Activated CD4-positive, alpha-beta T cell treated with anti-CD3 and anti-CD28 coated beads, Interleukin-2, amount 10 ng/mL, durations not matched to agents 24 days and 14 days (primary cell): ENCODE data around the gene SPINT1. TPM values are rescaled to one million over a fixed set of nuclear protein-coding genes. Genes with fewer than 3 reads are reported as not detected.

Experiments used
- DNase-seq: peaks from one replicate; pipeline ENCODE4 v3.0.0; 2022
- H3K27ac Mint-ChIP-seq: one replicate; pipeline ENCODE4 v1.8.0; 2022; ENCODE audit warnings: mild to moderate bottlenecking, mixed read lengths
- H3K27me3 Mint-ChIP-seq: one replicate; pipeline ENCODE4 v1.8.0; 2022; ENCODE audit warnings: mixed read lengths
- H3K36me3 Mint-ChIP-seq: one replicate; pipeline ENCODE4 v1.8.0; 2022; ENCODE audit warnings: low read depth, mild to moderate bottlenecking, mixed read lengths
- H3K4me1 Mint-ChIP-seq: one replicate; pipeline ENCODE4 v1.8.0; 2021; ENCODE audit warnings: mixed read lengths
- H3K4me3 Mint-ChIP-seq: one replicate; pipeline ENCODE4 v1.8.0; 2022; ENCODE audit warnings: mild to moderate bottlenecking, moderate library complexity, mixed read lengths
- H3K9me3 Mint-ChIP-seq: one replicate; pipeline ENCODE4 v1.8.0; 2021; ENCODE audit warnings: mixed read lengths
- intact Hi-C: fragments of 100-400 bp; cut with micrococcal nuclease; formaldehyde crosslinking; loops from one replicate; pipeline ENCODE4 v1.15.1; 2023
- total RNA-seq: library from RNA; stranded (reverse); gene quantifications from 2 replicates; pipeline ENCODE4 v1.2.3, GENCODE V29; 2022

SPINT1 gene
- total RNA-seq, 1 donor from 2014 or later = 12.9 TPM

GRCh38 chr15:40878785-40879184 is 34.9 kb downstream of the SPINT1 start:
- Mint-ChIP-seq H3K4me1 (peaks cover 10% of the 10 kb centered on the region), H3K27ac (peak overlapping the region; percentile 68), H3K36me3 (no peaks in the 10 kb centered on the region), H3K9me3 (no peaks in the 10 kb centered on the region), H3K4me3 (no peak overlapping the region), H3K27me3 (peaks cover 4% of the 10 kb centered on the region)
- DNase-seq = peak; percentile 81
- intact Hi-C loops = loop anchor here (2.0 kb wide), 1 partner anchor 14 kb away; no protein-coding TSS in a partner anchor

GRCh38 chr15:40879609-40880008 is 35.8 kb downstream of the SPINT1 start:
- no peak overlapping the region for H3K27ac Mint-ChIP-seq

GRCh38 chr15:40881351-40881750 is 37.5 kb downstream of the SPINT1 start:
- H3K4me3 Mint-ChIP-seq = no peak overlapping the region
- intact Hi-C loops = no loop called here
- H3K27ac Mint-ChIP-seq = no peak overlapping the region
- no peak for DNase-seq
- H3K4me1 Mint-ChIP-seq = peaks cover 21% of the 10 kb centered on the region
- H3K27me3 Mint-ChIP-seq = no peaks in the 10 kb centered on the region
- H3K9me3 Mint-ChIP-seq = no peaks in the 10 kb centered on the region
- H3K36me3 Mint-ChIP-seq = no peaks in the 10 kb centered on the region

More at GRCh38 chr15:40879609-40880008, 35.8 kb downstream of the SPINT1 start:
- DNase-seq = no peak
- Mint-ChIP-seq H3K36me3 (no peaks in the 10 kb centered on the region), H3K4me3 (no peak overlapping the region), H3K27me3 (peaks cover under 1% of the 10 kb centered on the region), H3K9me3 (no peaks in the 10 kb centered on the region), H3K4me1 (peaks cover 13% of the 10 kb centered on the region)
- intact Hi-C loops = loop anchor here (2.0 kb wide), 1 partner anchor 13 kb away; no protein-coding TSS in a partner anchor

- no peak overlapping the region for H3K27ac Mint-ChIP-seq
- no peaks in the 10 kb centered on the region for H3K36me3 Mint-ChIP-seq
- H3K4me3 Mint-ChIP-seq = no peak overlapping the region
- no peak for DNase-seq
- intact Hi-C loops = no loop called here
- peaks cover 3% of the 10 kb centered on the region for H3K27me3 Mint-ChIP-seq
- peaks cover 19% of the 10 kb centered on the region for H3K4me1 Mint-ChIP-seq
- H3K9me3 Mint-ChIP-seq = no peaks in the 10 kb centered on the region
Observed at GRCh38 chr15:40886586-40886985, 42.7 kb downstream of the SPINT1 start.

- Mint-ChIP-seq H3K4me1 (peaks cover 32% of the 10 kb centered on the region), H3K36me3 (no peaks in the 10 kb centered on the region), H3K27me3 (peaks cover 3% of the 10 kb centered on the region), H3K9me3 (no peaks in the 10 kb centered on the region), H3K4me3 (no peak overlapping the region), H3K27ac (no peak overlapping the region)
- DNase-seq = no peak
- intact Hi-C loops = no loop called here
Observed at GRCh38 chr15:40889112-40889511, 45.3 kb downstream of the SPINT1 start.

GRCh38 chr15:40891138-40891537 is 47.3 kb downstream of the SPINT1 start:
- Mint-ChIP-seq H3K27me3 (peaks cover 3% of the 10 kb centered on the region), H3K27ac (no peak overlapping the region), H3K4me3 (no peak overlapping the region), H3K36me3 (peaks cover 6% of the 10 kb centered on the region), H3K4me1 (peaks cover 36% of the 10 kb centered on the region), H3K9me3 (no peaks in the 10 kb centered on the region)
- intact Hi-C loops = loop anchor here (5.0 kb wide), 3 partner anchors 129 to 324 kb away; partner anchors contain the start of genes CCDC32, GCHFR, RAD51 and RPUSD2
- DNase-seq = no peak

- H3K27me3 Mint-ChIP-seq = peaks cover 3% of the 10 kb centered on the region
- H3K4me3 Mint-ChIP-seq = no peak overlapping the region
- intact Hi-C loops = loop anchor here (1.0 to 5.0 kb wide), 5 partner anchors 13 to 325 kb away; partner anchors contain the start of genes CCDC32, GCHFR, RAD51 and RPUSD2
- H3K27ac Mint-ChIP-seq = no peak overlapping the region
- peaks cover 7% of the 10 kb centered on the region for H3K36me3 Mint-ChIP-seq
- DNase-seq = peak; percentile 81
- H3K4me1 Mint-ChIP-seq = peaks cover 32% of the 10 kb centered on the region
- H3K9me3 Mint-ChIP-seq = no peaks in the 10 kb centered on the region
Observed at GRCh38 chr15:40891810-40892446, 48.1 kb downstream of the SPINT1 start.

- no peak overlapping the region for H3K27ac Mint-ChIP-seq
- no peak overlapping the region for H3K4me3 Mint-ChIP-seq
- H3K27me3 Mint-ChIP-seq = peaks cover 3% of the 10 kb centered on the region
- intact Hi-C loops = loop anchor here (1.0 to 5.0 kb wide), 5 partner anchors 14 to 325 kb away; partner anchors contain the start of genes CCDC32, GCHFR, RAD51 and RPUSD2
- no peak for DNase-seq
- no peaks in the 10 kb centered on the region for H3K9me3 Mint-ChIP-seq
- H3K4me1 Mint-ChIP-seq = peaks cover 32% of the 10 kb centered on the region
- H3K36me3 Mint-ChIP-seq = peaks cover 8% of the 10 kb centered on the region
Observed at GRCh38 chr15:40892447-40893012, 48.7 kb downstream of the SPINT1 start.

GRCh38 chr15:40893019-40893670 is 49.3 kb downstream of the SPINT1 start:
- peak; percentile 65 for DNase-seq
- no peaks in the 10 kb centered on the region for H3K9me3 Mint-ChIP-seq
- peak overlapping the region; percentile 95 for H3K27ac Mint-ChIP-seq
- peaks cover 10% of the 10 kb centered on the region for H3K36me3 Mint-ChIP-seq
- H3K4me3 Mint-ChIP-seq = no peak overlapping the region
- peaks cover 3% of the 10 kb centered on the region for H3K27me3 Mint-ChIP-seq
- intact Hi-C loops = loop anchor here (2.0 to 5.0 kb wide), 4 partner anchors 14 to 326 kb away; partner anchors contain the start of genes CCDC32, GCHFR, RAD51 and RPUSD2
- H3K4me1 Mint-ChIP-seq = peaks cover 32% of the 10 kb centered on the region

GRCh38 chr15:40893733-40894680 is 50.2 kb downstream of the SPINT1 start, which contains the start of gene VPS18:
Gene VPS18 (plus strand): TSS chr15:40894450. CDS start chr15:40894769, 319 bp downstream.
- peak; percentile 100 for DNase-seq
- Mint-ChIP-seq H3K27ac (peak within 1 kb of the TSS; percentile 95), H3K4me1 (peaks cover 32% of the 10 kb centered on the region), H3K9me3 (no peaks in the 10 kb centered on the region), H3K36me3 (peaks cover 12% of the 10 kb centered on the region), H3K27me3 (peaks cover 3% of the 10 kb centered on the region), H3K4me3 (peak within 1 kb of the TSS; percentile 100)
- intact Hi-C loops = loop anchor here (1.0 to 5.0 kb wide), 7 partner anchors 15 to 327 kb away; partner anchors contain the start of genes CCDC32, DNAJC17, GCHFR and RAD51

GRCh38 chr15:40894681-40895448 is 51.0 kb downstream of the SPINT1 start:
- peak; percentile 89 for DNase-seq
- Mint-ChIP-seq H3K36me3 (peaks cover 14% of the 10 kb centered on the region), H3K4me3 (peak overlapping the region; percentile 100), H3K4me1 (peaks cover 32% of the 10 kb centered on the region), H3K27ac (peak overlapping the region; percentile 95), H3K27me3 (peaks cover 3% of the 10 kb centered on the region), H3K9me3 (no peaks in the 10 kb centered on the region)
- intact Hi-C loops = loop anchor here (1.0 to 5.0 kb wide), 6 partner anchors 38 to 328 kb away; partner anchors contain the start of genes CCDC32, DNAJC17, GCHFR and RAD51

GRCh38 chr15:40899536-40900207 is 55.8 kb downstream of the SPINT1 start:
- Mint-ChIP-seq H3K4me3 (no peak overlapping the region), H3K9me3 (no peaks in the 10 kb centered on the region), H3K4me1 (peaks cover 27% of the 10 kb centered on the region), H3K27me3 (no peaks in the 10 kb centered on the region), H3K27ac (no peak overlapping the region), H3K36me3 (peaks cover 34% of the 10 kb centered on the region)
- intact Hi-C loops = loop anchor here (10.0 kb wide), 1 partner anchor 215 kb away; the partner anchor contains the start of gene INO80
- no peak for DNase-seq
